Activated CD8-positive, alpha-beta memory T cell treated with anti-CD3 and anti-CD28 coated beads, Interleukin-2, amount 50 U/mL, for 1 hour (primary cell): ENCODE results near the gene USP25.

ENCODE experiments used
- DNase-seq: peaks from one replicate; pipeline ENCODE4 v3.0.0-alpha.2; 2020; ENCODE audit errors: extremely low read depth

USP25 gene

DNA sequence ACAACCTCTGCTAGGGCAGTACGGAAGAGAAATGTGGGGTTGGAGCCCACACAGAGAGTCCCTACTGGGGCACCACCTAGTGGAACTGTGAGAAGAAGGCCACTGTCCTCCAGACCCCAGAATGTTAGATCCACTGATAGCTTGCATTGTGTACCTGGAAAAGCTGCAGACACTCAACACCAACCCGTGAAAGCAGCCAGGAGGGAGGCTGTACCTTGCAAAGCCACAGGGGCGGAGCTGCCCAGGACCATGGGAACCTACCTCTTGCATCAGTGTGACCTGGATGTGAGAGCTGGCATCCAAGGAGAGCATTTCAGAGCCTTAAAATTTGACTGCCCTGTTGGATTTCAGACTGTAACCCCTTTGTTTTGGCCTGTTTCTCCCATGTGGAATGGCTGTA lies 85.5 kb downstream of the USP25 start:
- no peak for DNase-seq

DNA sequence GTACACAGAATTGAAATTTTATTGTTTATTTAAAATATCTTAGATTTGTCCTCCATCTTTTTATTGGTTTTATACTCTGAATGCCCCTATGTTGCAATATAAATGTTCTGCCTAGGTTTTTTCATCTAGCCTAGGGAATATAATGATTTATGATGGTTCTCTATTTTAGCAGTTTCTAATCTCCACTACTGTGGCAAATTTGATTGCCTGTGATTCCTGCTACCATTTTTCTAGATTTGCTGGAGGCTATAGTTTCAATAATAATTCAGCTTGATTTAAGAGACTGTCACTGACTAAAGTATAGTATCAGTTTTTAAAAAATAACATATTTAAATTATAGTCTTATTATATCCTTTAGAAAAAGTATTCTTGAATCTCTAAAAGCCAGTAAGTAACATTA lies 90.5 kb downstream of the USP25 start:
- no peak for DNase-seq

DNA sequence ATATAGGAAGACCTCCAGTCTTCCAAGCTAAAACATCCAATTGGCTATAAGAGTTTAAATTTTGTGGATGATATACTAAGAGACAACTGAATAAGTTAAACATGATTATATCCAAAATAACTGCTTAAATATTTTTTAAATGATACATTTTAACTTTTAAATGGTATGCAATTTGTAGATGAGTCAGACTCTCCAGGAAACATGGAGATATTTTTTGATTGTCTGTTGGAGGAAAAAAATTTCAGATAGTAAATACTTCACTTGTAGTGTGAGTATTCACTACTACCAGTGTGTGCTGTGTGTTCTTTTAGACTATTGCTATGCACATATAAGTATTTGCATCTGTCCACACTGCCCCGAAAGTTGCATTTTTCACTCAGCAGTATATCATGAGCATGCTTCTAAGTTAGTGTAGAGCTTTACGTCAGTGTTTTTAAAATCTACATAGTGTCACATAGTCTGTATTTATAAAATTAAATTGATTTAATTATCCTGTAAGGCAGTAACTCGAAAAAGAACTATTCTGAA lies 91.1 kb downstream of the USP25 start:
- no peak for DNase-seq

DNA sequence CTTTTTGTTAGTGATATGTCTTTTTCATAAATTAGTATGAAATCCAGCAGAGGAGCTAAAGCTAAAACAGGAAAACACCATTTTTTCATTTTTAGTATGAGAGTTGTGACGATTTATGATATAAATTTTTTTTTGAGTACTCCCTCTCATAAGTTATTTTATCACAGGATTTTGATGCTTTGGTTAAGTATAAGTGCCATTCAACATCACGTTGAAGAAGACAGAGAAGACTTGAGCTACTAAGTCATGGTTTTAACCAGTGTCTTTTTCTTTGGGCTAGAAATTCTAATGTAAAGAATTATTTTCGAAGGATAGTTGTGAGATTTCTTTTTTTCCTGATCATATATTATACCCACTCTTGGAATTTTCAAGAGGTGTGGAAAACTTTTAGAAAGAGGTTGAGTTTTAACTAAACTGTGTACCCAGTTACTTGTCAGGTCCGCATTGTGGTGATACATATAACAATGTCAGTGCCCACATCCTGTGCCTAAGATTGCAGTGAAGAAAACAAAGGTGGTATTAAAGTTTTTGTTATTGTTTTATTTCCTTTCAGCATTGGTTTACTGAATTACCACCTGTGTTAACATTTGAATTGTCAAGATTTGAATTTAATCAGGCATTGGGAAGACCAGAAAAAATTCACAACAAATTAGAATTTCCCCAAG lies 93.8 kb downstream of the USP25 start:
- DNase-seq = no peak

DNA sequence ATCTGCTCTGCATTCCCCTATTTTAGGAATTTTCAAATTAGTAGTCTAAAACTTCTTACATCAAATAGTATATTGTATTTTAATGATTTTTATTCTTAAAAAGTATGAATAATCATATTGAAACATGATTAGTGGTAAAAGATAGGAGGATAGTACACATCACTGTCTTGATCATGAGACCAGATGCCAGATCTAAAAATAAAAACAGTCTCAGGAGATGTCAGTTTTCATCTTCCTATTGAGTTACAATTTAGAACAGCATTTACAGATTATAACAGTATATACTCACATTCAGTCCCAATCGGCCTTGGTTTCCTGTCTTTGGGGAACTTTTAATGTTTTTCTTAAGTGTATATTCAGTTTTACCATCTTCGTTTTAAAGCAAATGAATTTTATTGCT lies 95.9 kb downstream of the USP25 start:
- DNase-seq = no peak

DNA sequence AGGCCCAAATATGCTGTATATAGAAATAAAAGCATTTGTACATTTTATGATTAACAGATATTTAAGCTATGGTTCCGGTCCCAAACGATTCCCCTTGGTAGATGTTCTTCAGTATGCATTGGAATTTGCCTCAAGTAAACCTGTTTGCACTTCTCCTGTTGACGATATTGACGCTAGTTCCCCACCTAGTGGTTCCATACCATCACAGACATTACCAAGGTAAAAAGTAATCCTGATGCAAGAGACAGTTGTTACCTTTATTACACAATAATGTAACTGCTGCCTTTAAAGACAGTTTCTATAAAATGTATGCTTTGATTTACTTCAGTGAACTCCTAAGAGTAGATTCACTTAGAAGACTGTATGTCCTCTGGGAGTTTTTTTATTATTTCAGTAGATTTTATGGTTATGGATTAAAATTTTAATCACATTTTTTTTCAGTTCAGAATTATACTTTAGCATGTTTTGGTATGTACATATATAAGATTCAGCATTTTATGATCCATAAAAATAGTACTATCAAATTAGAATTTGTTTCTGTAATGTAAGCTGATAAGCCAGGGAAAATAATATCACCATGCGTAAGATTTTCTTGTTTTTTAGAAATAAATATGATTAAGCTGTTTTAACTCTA lies 96.5 kb downstream of the USP25 start:
- DNase-seq = no peak

DNA sequence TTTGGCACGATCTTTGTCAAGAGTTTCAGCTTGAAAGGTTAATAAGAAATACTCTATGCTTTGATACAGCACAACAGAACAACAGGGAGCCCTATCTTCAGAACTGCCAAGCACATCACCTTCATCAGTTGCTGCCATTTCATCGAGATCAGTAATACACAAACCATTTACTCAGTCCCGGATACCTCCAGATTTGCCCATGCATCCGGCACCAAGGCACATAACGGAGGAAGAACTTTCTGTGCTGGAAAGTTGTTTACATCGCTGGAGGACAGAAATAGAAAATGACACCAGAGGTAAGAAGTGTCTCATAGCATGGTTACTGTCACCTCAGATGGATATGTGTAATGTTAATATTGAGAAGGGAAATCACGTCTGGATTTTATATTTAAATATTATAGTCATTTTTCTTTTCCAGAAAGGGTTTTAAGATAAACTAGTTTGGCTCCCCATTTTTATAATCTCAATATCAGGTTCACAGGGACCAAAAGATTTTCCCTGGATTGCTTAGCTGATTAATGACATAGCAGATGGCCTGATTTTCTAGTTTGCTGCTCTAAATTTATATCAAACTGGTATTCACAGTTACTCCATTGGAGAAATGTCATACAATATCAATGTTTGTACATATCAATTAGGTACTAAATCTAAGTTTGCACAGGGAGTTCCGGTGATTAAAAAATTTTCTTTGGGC lies 97.3 kb downstream of the USP25 start:
- DNase-seq = no peak

DNA sequence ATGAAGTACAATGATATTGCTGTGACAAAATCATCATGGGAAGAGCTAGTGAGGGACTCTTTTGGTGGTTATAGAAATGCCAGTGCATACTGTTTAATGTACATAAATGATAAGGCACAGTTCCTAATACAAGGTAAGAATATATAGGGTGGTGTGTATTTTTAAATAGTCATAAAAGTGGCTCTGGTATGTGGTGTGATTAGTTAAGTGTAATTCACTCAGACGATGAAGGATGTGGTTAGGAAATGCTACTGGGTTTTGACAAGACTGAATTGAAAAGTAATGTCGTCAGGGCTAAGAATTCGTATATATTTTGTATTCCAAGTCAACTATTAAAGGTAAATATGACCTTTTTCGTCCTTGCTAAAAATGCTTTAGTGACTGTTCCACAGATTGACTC lies 101.7 kb downstream of the USP25 start:
- no peak for DNase-seq

DNA sequence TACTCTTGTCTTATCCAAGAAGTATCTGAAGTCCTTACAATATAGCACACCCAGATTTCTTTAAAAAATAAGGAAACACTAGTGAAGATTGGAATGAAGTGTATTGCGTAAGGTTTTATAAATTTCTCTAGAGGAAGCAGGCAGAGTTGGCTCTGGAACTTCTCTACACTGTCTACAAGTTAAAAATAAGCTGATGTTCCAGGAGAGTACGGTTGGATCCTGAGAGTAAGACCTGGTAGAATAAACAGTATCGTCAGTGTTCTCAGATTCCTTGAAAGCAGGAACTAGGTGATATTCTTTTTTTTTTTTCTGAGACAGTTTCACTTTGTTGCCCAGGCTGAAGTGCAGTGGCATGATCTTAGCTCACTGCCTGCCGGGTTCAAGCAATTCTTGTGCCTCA lies 107.9 kb downstream of the USP25 start:
- DNase-seq = no peak

DNA sequence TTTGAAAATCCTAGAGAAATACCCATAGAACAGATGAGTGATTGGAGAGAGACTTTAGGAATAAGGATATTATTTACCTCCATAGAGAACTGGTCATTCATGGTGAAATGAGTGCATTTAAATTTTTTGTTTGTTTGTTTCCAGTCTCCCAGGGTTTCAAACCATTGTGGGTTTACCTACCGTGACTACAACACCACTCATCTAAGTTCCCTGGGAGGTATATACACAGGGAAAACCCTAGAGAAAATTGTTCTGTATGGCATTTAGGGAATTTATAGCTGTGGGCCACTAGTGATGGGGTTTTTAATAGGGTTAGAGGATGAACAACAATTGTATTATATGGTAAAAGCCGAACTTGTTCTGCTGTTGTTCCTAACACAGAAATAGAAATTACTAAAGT lies 109.2 kb downstream of the USP25 start:
- DNase-seq = no peak

DNA sequence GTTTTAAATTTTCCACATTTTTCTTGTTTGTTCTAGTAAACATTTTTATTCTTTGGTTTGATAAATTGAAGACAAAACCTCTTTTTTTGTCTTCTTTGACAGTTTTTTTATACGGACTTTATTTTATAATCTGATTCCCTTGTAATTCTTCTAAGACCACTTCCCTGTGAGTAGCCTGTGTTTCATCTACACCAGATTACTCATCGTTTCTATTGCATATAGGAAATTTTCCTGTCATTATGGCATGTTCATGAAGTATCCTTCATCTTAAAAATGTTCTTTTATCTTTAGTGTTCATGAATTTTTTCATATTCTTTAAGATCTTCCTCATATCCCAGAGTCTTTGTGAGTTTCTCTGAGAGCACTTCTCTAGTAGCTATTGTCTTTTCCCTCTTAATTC lies 109.8 kb downstream of the USP25 start:
- DNase-seq = no peak

DNA sequence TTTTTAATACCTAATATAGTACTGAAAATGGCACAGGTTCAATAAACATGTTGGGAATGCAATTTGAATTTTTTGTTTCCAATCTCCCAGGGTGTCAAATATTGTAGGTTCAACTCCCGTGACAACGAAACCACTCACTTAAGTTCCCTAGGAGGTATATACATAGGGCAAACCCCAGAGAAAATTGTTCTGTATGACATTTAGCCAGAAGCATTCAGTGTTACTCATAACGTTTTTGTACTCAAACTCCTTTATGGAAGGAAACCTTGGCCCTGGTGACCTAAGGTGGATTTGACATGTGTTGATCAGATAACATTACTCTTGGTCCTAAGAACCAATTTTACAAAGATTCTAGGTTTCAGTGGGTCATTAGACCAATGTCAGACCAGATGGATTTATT lies 110.6 kb downstream of the USP25 start:
- no peak for DNase-seq

DNA sequence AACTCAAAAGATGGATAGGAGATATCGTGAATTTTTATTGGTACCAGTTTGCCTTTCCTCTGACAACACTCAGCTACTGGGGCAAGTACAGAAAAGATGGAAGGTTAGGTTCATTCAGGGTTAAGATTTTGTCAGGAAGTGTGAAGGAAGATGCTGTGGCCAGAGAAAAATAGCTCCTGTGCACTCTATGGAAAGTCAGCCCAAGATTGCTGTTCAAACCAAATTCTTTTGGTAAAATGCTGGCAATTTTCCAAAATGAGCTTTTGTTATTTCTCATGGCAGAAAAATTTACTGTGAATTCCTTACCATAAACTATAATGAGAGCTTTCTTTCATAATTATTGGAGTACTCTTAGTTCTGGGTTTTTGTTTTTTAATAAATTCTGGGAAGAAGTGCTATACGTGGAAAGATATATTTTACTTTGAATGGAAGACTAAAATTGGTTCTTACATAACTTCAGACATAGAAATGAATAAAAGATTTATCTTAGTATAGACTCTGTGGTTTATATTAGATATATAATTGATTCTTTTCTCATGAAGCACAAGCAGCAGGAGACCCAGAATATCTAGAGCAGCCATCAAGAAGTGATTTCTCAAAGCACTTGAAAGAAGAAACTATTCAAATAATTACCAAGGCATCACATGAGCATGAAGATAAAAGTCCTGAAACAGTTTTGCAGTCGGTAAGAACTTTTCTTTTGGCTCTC lies 112.2 kb downstream of the USP25 start:
- DNase-seq = no peak

DNA sequence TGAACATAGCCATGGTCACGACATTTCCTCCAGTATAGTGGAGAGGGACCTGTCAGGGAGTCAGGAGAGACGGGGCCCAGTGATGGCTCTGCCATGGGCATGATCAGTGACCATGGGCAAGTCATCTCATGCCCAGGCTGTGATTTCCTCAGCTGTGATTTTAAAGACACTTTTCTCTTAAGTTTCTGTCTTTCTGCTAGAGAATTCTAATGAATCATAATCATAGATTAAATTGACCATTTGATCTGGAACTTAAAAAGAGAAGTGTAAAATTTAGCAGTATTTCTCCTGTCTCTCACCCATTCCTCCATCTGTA lies 112.7 kb downstream of the USP25 start:
- DNase-seq = no peak

DNA sequence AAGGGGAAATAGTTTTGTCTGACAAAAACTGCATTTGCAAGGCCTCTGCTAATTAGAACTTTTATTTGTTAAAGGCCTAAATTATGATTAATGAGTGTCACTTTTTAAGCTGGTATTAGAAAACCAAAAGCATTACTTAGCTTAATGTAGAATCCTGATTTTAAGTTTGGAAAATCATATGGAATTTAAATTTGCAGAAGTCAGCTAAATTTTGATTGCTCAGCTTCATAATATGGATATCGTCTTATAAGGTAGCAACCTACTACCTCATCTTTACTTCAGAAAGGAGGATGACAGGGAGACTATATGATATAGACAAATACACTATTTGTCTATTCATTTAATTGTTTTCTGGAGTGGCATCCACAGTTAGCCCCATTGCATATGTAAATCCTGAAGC lies 114.0 kb downstream of the USP25 start:
- DNase-seq = no peak

DNA sequence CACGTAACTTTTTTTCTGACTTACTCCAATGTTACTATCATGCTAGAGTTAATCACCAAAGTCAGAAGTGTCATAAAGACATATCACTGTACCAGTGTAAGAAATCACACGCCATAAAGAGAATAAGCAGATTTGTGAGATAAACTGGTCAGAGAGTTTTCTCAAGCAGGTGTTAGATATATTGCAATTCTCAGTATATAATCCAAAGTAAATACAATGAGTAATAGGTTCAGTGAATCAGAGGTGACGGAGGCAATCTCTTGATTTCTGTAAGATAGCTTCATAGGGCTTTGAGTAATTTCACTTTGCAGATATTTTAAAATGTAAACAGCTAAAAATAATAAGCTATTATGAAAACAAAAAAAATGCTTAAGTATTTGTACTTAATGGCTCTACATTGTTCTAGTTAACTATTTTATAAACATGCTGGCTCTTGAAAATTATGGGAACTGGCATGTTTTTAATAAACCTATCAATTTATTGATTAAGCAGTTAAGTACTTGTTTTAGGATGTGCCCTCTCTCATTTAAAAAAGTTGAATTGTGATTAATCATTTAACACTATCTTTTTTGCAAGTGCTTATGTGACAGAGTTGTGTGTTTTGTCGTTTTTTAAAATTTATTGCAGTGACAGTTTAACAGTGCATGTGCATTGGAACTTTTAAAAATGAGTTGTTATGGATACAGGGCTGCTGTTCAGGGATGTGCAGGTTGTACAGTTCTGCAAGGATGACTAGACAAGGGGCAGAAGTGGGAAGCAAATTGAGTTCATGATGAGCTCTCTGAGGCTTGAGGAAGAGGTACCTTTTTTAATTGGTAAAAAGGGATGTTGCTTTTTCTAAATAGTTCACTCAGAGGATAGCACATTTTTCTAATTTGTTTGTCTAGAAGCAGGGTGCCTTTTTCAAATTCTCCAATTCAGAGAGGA lies 119.1 kb downstream of the USP25 start:
- no peak for DNase-seq

DNA sequence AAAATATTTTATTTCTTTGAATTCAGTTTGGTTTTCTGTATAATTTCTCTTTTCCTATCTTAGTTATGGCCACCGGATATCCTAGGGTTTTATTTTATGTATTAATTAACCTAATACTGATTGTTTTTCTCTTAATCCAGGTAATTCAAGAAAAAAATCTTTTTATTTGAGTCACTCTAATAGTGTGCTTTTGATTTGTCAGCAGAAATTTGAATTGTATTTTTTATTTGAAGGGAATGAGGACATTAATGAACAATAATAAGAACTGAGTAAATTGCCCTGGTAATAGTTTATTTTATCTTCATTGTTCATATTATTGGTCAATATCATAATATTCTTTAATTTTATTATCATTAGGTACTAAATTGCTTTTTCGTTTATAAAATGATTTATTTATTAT lies 120.1 kb downstream of the USP25 start:
- DNase-seq = no peak

DNA sequence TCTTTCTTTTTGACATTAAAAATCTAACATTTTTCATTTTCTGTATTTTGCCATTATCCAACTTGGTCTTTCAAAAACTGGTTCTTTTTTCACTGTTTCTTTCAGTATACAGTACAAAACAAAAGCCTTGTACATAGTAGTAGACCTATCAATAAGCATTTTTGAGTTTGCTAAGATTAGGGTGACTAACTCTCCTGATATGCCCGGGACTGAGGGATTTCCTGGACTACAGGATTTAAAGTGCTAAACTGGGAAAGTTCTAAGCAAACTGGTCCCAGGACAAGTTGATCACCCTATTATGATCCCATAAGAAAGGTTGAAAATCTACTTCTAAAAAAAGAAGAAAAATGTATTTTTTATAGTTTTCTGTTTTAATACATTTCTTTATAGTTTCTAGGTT lies 120.9 kb downstream of the USP25 start:
- DNase-seq = no peak

DNA sequence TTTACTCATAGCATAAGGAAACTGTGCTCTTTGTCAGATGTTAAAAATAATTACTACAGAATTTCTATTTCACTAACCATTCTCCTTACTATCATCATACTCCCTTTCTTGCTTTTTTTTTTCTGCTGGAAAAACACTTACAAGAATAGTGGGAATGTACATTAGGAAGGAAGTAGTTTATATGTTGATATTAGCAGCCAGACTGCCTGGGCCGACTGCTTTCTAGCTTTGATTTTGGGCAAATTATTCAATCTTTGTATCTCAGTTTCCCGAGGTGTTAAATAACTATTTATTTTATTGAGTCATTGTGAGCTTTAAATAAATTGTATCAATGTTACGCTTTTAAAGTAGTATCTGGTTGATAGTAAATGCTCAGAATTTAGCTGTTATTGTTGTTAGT lies 122.4 kb downstream of the USP25 start:
- no peak for DNase-seq

DNA sequence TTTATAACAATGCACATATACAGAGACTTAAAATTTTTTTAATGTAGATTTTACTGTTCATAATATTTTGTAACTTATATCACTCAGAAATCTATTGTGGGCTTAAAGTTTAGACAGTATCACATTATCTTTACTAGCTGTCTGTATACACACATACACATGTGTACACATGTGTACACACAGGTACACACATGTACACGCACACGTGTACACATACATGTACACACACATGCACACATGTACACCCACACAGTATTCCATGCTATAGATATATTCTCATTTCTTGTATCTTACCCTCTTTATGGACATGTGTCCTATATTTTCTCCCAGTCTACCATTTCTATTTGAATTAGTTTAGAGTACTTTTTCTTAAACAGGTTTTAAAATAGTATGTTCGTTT lies 123.3 kb downstream of the USP25 start:
- no peak for DNase-seq

DNA sequence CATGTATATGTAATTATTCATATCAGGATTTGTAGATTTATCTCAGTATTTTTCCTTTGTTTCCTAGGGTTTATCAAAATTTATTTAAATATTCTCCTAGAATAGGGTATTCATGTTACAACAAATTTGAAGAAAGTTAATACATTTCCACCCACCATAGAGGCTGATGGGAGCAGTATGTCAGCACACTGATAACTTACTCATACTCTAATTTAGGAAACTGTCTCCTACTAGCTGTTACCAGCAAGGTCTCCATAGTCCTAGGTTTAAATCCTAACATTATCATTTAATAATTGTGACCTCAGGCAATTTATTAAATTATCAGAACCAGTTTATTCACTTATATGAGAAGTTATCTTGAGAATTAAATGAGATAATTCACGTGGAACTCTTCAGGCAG lies 127.0 kb downstream of the USP25 start:
- no peak for DNase-seq

DNA sequence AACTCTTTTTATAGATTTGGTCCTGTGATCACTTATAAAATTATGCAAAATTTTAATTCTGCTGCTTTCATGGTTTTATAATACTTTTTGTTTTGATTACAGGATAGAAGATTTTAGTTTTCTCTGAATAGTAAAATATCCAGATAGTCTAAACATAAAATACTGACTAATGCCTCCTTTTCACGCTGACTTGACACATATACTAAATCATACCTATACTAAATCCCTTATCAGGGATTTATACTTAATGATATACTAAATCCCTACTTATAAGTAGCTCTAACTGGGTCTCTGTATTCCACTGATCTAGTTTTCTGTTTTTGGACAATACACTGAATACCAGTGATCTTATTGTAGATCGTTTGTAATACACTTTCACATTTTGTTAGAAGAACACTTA lies 128.0 kb downstream of the USP25 start:
- no peak for DNase-seq
